Prostate gland (tissue), 2 donors: Measurements from ENCODE around the gene C19orf33. TPM values are rescaled to one million over a fixed set of nuclear protein-coding genes. Genes with fewer than 3 reads are reported as not detected.

ENCODE experiments used
- DNase-seq: peaks from one replicate; pipeline ENCODE4 v3.0.0-alpha.2; 2019; ENCODE audit warnings: low spot score
- H3K27ac ChIP-seq, 2 donors: fragments of 200-600 bp; sonication (generic); 2 replicates each; pipeline ENCODE4 v1.5.1; 2017 to 2019
- H3K27me3 ChIP-seq: fragments of 200-600 bp; sonication (generic); replicated peaks from 2 replicates; pipeline ENCODE4 v1.5.1; 2019; ENCODE audit not compliant: insufficient read depth
- H3K36me3 ChIP-seq, 2 donors: fragments of 200-600 bp; sonication (generic); 1 replicate in 1 of 2; 2 replicates in 1 of 2; pipeline versions ENCODE4 v1.5.1 to v1.8.1; 2017 to 2019
- H3K4me1 ChIP-seq: fragments of 200-600 bp; sonication (generic); replicated peaks from 2 replicates; pipeline ENCODE4 v1.5.1; 2019
- H3K4me3 ChIP-seq, 2 donors: fragments of 200-600 bp; sonication (generic); 2 replicates each; pipeline ENCODE4 v1.5.1; 2017 to 2019
- H3K9me3 ChIP-seq: fragments of 200-600 bp; sonication (generic); 2 replicates; pipeline ENCODE4 v1.5.1; 2017
- POLR2A ChIP-seq: fragments of 450-650 bp; IDR thresholded peaks from one replicate; pipeline ENCODE4 v1.6.1; 2016; ENCODE audit warnings: antibody characterized with exemption, mild to moderate bottlenecking
- POLR2AphosphoS5 ChIP-seq: sonication (generic); formaldehyde crosslinking; IDR thresholded peaks from one replicate; pipeline ENCODE4 v1.6.1; 2017; ENCODE audit warnings: antibody characterized with exemption
- WGBS: methylation state at CpG from one replicate; pipeline ENCODE4 v1.1.5; 2018; 5-methylcytosine and 5-hydroxymethylcytosine counted together
- intact Hi-C: fragments of 100-400 bp; cut with DNase I; formaldehyde crosslinking; loops from one replicate; pipeline ENCODE4 v1.14.2; 2022
- small RNA-seq, 2 donors: library from RNA; depleted of rRNA; stranded (forward); fragments of <200 nt; gene quantifications; one replicate each; pipeline ENCODE3, GENCODE V24; 2016
- total RNA-seq, 2 donors: library from RNA; depleted of rRNA; stranded (reverse); fragments of >200 nt; gene quantifications; one replicate each; pipeline ENCODE4 v1.1.0, GENCODE V29; 2016
- TF ChIP-seq, protein P1 (sequence below), 4 experiments: fragments of 200-600 bp in 2 of 4; fragments of 450-650 bp in 2 of 4; sonication (generic) in 2 of 4; IDR thresholded peaks; 1 replicate in 3 of 4; 2 replicates in 1 of 4; pipeline ENCODE4 v1.5.1; 2016 to 2019; ENCODE audit warnings: antibody characterized with exemption in 4 of 4, mild to moderate bottlenecking in 2 of 4, moderate library complexity in 2 of 4

Gene C19orf33
- total RNA-seq, 2 donors from 2014 or later, result 9.7 to 15.5 TPM

- Histone ChIP-seq H3K4me3 (no peak overlapping the region), H3K27me3 (no peaks in the 10 kb centered on the region), H3K4me1 (no peaks in the 10 kb centered on the region), H3K9me3 (no peaks in the 10 kb centered on the region), H3K27ac (no peak overlapping the region), H3K36me3 (no peaks in the 10 kb centered on the region)
- intact Hi-C loops, result no loop called here
- no peak for DNase-seq
- TF ChIP-seq POLR2AphosphoS5, result no peak
- TF ChIP-seq POLR2A, result no peak
- TF ChIP-seq, protein P1, sequence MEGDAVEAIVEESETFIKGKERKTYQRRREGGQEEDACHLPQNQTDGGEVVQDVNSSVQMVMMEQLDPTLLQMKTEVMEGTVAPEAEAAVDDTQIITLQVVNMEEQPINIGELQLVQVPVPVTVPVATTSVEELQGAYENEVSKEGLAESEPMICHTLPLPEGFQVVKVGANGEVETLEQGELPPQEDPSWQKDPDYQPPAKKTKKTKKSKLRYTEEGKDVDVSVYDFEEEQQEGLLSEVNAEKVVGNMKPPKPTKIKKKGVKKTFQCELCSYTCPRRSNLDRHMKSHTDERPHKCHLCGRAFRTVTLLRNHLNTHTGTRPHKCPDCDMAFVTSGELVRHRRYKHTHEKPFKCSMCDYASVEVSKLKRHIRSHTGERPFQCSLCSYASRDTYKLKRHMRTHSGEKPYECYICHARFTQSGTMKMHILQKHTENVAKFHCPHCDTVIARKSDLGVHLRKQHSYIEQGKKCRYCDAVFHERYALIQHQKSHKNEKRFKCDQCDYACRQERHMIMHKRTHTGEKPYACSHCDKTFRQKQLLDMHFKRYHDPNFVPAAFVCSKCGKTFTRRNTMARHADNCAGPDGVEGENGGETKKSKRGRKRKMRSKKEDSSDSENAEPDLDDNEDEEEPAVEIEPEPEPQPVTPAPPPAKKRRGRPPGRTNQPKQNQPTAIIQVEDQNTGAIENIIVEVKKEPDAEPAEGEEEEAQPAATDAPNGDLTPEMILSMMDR (IDR thresholded peaks at IDR 0.05), result no peak
- WGBS, result 52% methylated on average over 3 of the region's 3 CpGs
Measured at GRCh38 chr19:38350883-38351282, 46.8 kb downstream of the C19orf33 start.

GRCh38 chr19:38351865-38352395 is 47.9 kb downstream of the C19orf33 start:
- TF ChIP-seq POLR2A, result no peak
- TF ChIP-seq, protein P1 (IDR thresholded peaks at IDR 0.05), result no peak
- TF ChIP-seq POLR2AphosphoS5, result no peak
- Histone ChIP-seq H3K27ac (no peak overlapping the region), H3K9me3 (no peaks in the 10 kb centered on the region), H3K4me1 (no peaks in the 10 kb centered on the region), H3K4me3 (no peak overlapping the region), H3K27me3 (no peaks in the 10 kb centered on the region), H3K36me3 (no peaks in the 10 kb centered on the region)
- intact Hi-C loops, result no loop called here
- WGBS, result 68% methylated on average over 9 of the region's 9 CpGs
- DNase-seq, result no peak

- H3K9me3 ChIP-seq, result no peaks in the 10 kb centered on the region
- no peak for DNase-seq
- no peak overlapping the region for H3K27ac ChIP-seq
- TF ChIP-seq POLR2AphosphoS5 (no peak), POLR2A (no peak)
- TF ChIP-seq, protein P1 (IDR thresholded peaks at IDR 0.05), result no peak
- no peaks in the 10 kb centered on the region for H3K27me3 ChIP-seq
- no peaks in the 10 kb centered on the region for H3K4me1 ChIP-seq
- H3K4me3 ChIP-seq, result no peak overlapping the region
- H3K36me3 ChIP-seq, result no peaks in the 10 kb centered on the region
- WGBS, result 64% methylated on average over 8 of the region's 8 CpGs
- intact Hi-C loops, result no loop called here
Measured at GRCh38 chr19:38352611-38353010, 48.6 kb downstream of the C19orf33 start.

Small RNA genes within 50 kb of the gene (small RNA-seq; reads per million reads assigned to genes)
- 0 reads per million in 2 donors for gene RF00019

Other genes starting within 250 kb of the C19orf33 start
- gene DPF1, start 80.0 kb upstream of the C19orf33 start, total RNA-seq, result 1 to 10 TPM in 1 of 2 donors, not detected in 1; 1.8 TPM
- 100 to 1,000 TPM in 1 of 2 donors, 10 to 100 TPM in 1; 44.1 to 151 TPM for gene PPP1R14A, start 47.9 kb upstream of the C19orf33 start, total RNA-seq
- 100 to 1,000 TPM; 349 to 932 TPM for gene SPINT2, start 39.7 kb upstream of the C19orf33 start, total RNA-seq
- 10 to 100 TPM; 34.7 to 71.9 TPM for gene YIF1B, start 11.7 kb downstream of the C19orf33 start, total RNA-seq
- 1 to 10 TPM; 5.9 to 7.3 TPM for gene KCNK6, start 15.6 kb downstream of the C19orf33 start, total RNA-seq
- gene CATSPERG, start 31.6 kb downstream of the C19orf33 start, total RNA-seq, result 10 to 100 TPM; 10.7 to 20.6 TPM
- 100 to 1,000 TPM; 232 to 298 TPM for gene PSMD8, start 70.3 kb downstream of the C19orf33 start, total RNA-seq
- gene GGN, start 83.8 kb downstream of the C19orf33 start, total RNA-seq, result 1 to 10 TPM in 1 of 2 donors, under 1 TPM in 1; 0.27 to 7.4 TPM
- gene SPRED3, start 84.4 kb downstream of the C19orf33 start, total RNA-seq, result 1 to 10 TPM in 1 of 2 donors, under 1 TPM in 1; 0.82 to 3.3 TPM
- gene FAM98C, start 98.8 kb downstream of the C19orf33 start, total RNA-seq, result 10 to 100 TPM; 19.9 to 59.5 TPM
- gene RASGRP4, start 122.0 kb downstream of the C19orf33 start, total RNA-seq, result 1 to 10 TPM; 1.4 to 1.6 TPM
- gene RYR1, start 129.4 kb downstream of the C19orf33 start, total RNA-seq, result 1 to 10 TPM; 5.7 to 8.6 TPM